Tibial nerve (tissue), 4 donors: ENCODE measurements around the gene PLXNA4.

Experiments used
- CTCF ChIP-seq, 5 experiments: fragments of 200-600 bp in 3 of 5; fragments of 450-650 bp in 2 of 5; sonication (generic) in 3 of 5; IDR thresholded peaks; one replicate each; pipeline ENCODE4 v1.5.1; 2016 to 2019; ENCODE audit warnings: antibody characterized with exemption in 5 of 5, mild to moderate bottlenecking in 3 of 5, moderate library complexity in 2 of 5
- EP300 ChIP-seq, 2 donors: sonication (generic); formaldehyde crosslinking; IDR thresholded peaks; one replicate each; pipeline ENCODE4 v1.6.1; 2017; ENCODE audit warnings: antibody characterized with exemption in 2 of 2, mild to moderate bottlenecking in 1 of 2
- POLR2A ChIP-seq, 2 donors: fragments of 450-650 bp; IDR thresholded peaks; one replicate each; pipeline ENCODE4 v1.6.1; 2017; ENCODE audit warnings: antibody characterized with exemption in 2 of 2, mild to moderate bottlenecking in 2 of 2, moderate library complexity in 2 of 2

- TF ChIP-seq CTCF (IDR thresholded peaks at IDR 0.05) (no peak), EP300 (IDR thresholded peaks at IDR 0.05) (no peak), POLR2A (IDR thresholded peaks at IDR 0.05) (no peak)
These were observed 161.4 kb downstream of the PLXNA4 start for GRCh38 chr7:132414857-132415256.
